ENCODE results near the gene GC.
"Not testable (repeated sequence)": the region's sequence is repeated elsewhere in the genome, so short reads cannot be mapped to it uniquely, and the experiment has no call there.

The GC gene

GRCh38 chr4:71765821-71766383, 18.0 kb downstream of the GC start:
- no peak for DNase-seq

- no peak for DNase-seq
Measured at GRCh38 chr4:71765350-71765749, 18.5 kb downstream of the GC start.

DNA sequence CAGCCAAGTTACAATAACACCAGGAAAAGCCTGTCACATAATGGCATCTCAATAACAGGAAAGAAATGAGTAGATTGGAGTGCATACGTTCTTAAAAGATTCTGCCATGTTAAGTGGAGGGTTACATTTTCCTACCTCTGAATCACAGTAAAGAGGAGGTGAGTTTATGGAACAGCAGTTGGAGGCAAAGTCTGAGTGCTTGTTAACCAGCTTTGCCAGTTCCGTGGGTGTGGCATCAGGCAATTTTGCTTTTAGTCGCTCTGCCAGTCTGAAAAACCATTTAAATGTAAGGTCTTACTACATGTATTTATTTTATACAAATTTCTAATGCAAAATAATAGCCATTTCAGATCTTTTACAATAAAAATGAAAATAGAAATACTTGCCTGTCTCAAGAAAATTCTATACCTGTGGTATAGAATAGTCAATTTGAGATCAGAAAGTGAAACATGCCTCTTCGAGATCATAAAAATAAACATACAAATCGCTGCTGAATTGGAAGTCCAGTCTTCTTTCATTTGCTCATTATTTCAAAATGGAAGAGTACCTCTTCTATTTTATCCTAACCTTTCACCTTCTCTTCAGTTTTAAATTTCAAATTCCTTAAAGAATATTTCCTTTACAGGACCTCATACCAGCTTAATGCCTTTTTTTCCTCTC, 31.4 kb downstream of the GC start:
- DNase-seq = no peak

DNA sequence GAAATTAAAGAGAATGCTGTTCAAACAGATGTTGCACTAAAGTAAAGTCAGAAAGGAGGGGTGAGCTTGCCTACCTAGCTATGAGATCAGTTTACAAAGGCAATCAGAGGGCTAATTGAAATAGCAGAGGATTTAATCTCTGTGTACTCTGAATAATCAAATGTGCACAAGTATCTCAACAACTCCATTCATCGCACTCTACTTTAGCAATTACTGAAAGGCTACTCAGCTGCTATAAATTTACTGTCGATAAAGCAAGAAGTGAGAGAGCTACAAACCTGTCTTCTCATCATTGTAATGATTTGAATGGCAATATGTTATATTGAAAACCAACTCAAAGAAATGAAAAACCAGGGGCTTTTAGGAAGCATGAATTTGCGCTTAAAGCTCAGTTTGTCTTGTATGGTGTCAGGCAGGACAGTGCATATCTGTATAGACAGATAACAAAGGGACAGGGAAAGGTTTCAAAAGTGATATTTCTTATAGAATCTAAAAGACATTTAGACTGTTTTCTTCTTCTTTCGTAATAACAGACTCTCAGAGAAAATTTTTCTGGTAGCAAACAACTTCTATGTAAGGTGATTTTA, 34.8 kb downstream of the GC start:
- no peak for DNase-seq

GRCh38 chr4:71746379-71746778, 37.5 kb downstream of the GC start:
- no peak for DNase-seq

DNA sequence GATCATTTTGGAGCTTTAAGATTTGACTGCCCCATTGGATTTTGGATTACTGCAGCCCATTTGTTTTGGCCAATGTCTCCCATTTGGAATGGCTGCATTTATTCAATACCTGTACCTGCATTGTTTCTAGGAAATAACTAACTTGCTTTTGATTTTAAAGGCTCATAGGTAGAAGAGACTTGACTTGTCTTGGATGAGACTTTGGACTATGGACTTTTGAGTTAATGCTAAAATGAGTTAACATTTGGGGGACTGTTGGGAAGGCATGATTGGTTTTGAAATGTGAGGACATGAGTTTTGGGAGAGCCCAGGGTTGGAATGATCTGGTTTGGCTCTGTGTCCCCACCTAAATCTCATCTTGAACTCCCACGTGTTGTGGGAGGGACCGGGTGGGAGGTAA, 45.1 kb downstream of the GC start:
- DNase-seq = not testable (repeated sequence)

DNA sequence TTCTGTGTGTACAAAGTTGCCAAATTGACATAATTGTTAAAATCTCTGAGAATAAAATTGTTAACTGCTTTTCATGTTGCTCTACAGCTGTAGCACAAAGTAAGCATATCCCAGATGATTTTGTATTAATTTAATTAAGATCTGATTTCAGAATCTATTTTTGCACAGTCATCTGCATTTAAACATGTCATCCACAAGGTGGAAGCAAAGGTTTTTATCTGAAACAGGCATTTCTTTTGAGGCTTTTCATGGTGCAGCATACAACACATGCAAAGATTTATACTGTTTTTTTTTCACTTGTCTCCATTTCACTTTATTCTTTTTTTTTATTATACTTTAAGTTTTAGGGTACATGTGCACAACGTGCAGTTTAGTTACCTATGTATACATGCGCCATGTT, 51.2 kb downstream of the GC start:
- DNase-seq = no peak

GRCh38 chr4:71732066-71732465, 51.8 kb downstream of the GC start:
- no peak for DNase-seq

DNA sequence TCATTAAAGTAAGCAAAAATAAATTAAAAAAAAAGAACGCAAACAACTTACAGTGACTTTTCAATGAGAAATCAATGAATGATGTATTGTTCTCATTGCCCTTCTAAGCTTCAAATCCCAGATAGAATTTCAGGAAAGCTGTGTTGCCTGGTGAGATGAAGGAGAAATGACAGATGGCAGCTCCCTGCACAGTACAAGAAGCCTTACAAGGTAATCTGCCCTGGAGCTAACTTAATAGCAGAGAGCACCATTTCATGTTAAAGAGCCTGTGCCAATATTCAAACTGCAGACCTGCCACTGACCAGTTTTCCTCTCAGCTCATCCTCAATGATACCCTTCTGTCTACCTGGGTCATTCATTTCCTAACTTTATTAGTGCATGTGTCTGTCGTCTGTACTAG, 54.0 kb downstream of the GC start:
- no peak for DNase-seq

GRCh38 chr4:71713611-71714203, 70.2 kb downstream of the GC start:
- peak in 1 of 2 donors; percentile 40 for DNase-seq

DNA sequence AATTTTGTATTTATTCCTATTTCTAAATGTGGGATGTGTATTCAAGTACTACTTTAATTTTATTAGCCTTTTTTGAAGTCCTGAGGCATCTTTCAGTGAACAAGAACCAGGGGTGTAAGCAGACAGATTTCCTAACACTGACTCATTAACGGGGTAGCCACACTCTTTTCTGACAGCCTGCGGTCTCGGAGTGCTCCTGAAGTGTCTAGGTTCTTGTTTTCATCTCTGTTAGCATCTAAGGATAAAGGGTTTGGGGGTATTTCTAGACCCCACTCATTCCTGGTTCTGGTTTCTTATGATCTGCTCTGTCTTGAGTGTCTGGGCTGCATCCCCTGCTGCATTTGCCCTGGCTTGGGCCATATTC, 71.9 kb downstream of the GC start:
- no peak for DNase-seq

GRCh38 chr4:71711044-71711984, 72.6 kb downstream of the GC start:
- no peak for DNase-seq

GRCh38 chr4:71709961-71710360, 73.9 kb downstream of the GC start:
- DNase-seq = no peak

DNA sequence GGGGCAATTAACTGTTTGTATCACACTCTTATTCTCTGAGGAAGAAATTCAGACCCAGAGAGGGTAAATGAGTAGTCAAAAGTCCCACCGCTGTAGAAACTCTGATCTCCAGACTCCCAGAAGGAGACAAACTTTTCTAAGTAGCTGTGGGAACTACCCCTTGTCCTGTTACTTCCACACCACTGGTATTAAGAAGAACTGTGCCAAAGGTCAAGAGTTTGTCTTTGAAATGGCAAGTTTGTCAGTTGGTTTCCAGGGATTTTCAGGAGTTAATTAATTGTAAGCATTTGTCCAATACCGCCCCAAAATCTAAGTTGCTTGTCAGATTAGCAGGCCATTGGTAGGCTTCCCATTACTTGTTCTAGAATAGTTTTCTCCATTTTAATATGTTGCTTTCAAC, 85.7 kb downstream of the GC start:
- DNase-seq = no peak

GRCh38 chr4:71697031-71697430, 86.8 kb downstream of the GC start:
- no peak for DNase-seq

- no peak for DNase-seq
Measured at GRCh38 chr4:71694961-71695360, 88.9 kb downstream of the GC start.

GRCh38 chr4:71692963-71693362, 90.9 kb downstream of the GC start:
- no peak for DNase-seq

DNA sequence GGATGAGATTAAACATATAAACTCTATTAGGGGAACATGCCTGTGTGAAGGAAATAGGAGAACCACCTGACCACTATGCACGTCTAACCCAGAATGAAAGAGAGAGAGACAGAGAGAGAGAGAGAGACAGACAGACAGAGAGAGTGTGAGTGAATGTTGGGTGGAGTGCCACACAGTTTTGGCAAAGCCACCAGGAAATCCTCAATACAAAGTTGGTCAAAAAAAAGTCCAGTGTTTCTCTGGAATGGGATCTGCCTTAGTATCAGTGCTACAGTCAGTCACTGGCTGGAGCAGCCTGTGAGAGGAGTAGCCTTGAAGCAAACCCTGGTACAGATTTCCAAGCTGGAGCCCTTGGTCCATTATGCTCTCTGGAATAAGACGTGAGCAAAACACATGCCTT, 91.7 kb downstream of the GC start:
- DNase-seq = no peak

Data from CD4-positive, alpha-beta T cell treated with Interleukin-4 for 1 hour (primary cell).